SK-N-SH (cell line): Measurements from ENCODE around the gene SEMA3G. TPM values are rescaled to one million over a fixed set of nuclear protein-coding genes. Genes with fewer than 3 reads are reported as not detected.
A peak's percentile ranks its signal among the peaks of the same experiment; 100 is the strongest.

Source experiments
- EP300 ChIP-seq, 2 experiments: IDR thresholded peaks; 2 replicates each; pipeline versions ENCODE4 v1.4.0 to v1.6.1; 2012; ENCODE audit warnings: borderline replicate concordance in 1 of 2, low read depth in 1 of 2, low read length in 1 of 2
- FOXJ3 ChIP-seq: sonication (generic); formaldehyde crosslinking; IDR thresholded peaks from 2 replicates; pipeline ENCODE4 v1.5.1; 2020; ENCODE audit warnings: mild to moderate bottlenecking, missing genetic modification reagents
- FOXM1 ChIP-seq: IDR thresholded peaks from 2 replicates; pipeline ENCODE4 v1.4.0; 2012; ENCODE audit warnings: low read depth, mild to moderate bottlenecking
- JUND ChIP-seq: IDR thresholded peaks from 2 replicates; pipeline ENCODE4 v1.4.0; 2012
- MAX ChIP-seq: IDR thresholded peaks from 2 replicates; pipeline ENCODE4 v1.4.0; 2012; ENCODE audit warnings: low read depth
- POLR2AphosphoS5 ChIP-seq: IDR thresholded peaks from 2 replicates; pipeline ENCODE4 v1.6.1; 2012; ENCODE audit warnings: low read depth, low read length
- REST ChIP-seq: IDR thresholded peaks from 2 replicates; pipeline ENCODE4 v1.6.1; 2012; ENCODE audit warnings: mild to moderate bottlenecking, low read depth, low read length, moderate library complexity
- RFX5 ChIP-seq: IDR thresholded peaks from 2 replicates; pipeline ENCODE4 v1.6.1; 2012; ENCODE audit warnings: mild to moderate bottlenecking, improper control_type of control experiment, low read length
- TAF1 ChIP-seq: IDR thresholded peaks from 2 replicates; pipeline ENCODE4 v1.6.1; 2012; ENCODE audit warnings: low read depth, mild to moderate bottlenecking, low read length, moderate library complexity, borderline replicate concordance
- USF1 ChIP-seq: IDR thresholded peaks from 2 replicates; pipeline ENCODE4 v1.4.0; 2012; ENCODE audit warnings: low read depth, borderline replicate concordance
- USF2 ChIP-seq: fragments of 150-350 bp; IDR thresholded peaks from 2 replicates; pipeline ENCODE4 v1.6.1; 2017; ENCODE audit warnings: antibody characterized with exemption, low read length, low read depth, borderline replicate concordance
- polyA plus RNA-seq, 3 experiments: library from polyadenylated mRNA; depleted of rRNA; stranded (reverse); fragments of >200 nt; gene quantifications; 2 replicates each; pipeline ENCODE4 v1.2.3, GENCODE V29; 2012
- TF ChIP-seq, protein P1 (sequence below): IDR thresholded peaks from 2 replicates; pipeline ENCODE4 v1.4.0; 2012; ENCODE audit warnings: low read depth, borderline replicate concordance

SEMA3G gene
- polyA plus RNA-seq, 1 of the 3 experiments (the other 2 are of a cell fraction), result 0.13 TPM

DNA sequence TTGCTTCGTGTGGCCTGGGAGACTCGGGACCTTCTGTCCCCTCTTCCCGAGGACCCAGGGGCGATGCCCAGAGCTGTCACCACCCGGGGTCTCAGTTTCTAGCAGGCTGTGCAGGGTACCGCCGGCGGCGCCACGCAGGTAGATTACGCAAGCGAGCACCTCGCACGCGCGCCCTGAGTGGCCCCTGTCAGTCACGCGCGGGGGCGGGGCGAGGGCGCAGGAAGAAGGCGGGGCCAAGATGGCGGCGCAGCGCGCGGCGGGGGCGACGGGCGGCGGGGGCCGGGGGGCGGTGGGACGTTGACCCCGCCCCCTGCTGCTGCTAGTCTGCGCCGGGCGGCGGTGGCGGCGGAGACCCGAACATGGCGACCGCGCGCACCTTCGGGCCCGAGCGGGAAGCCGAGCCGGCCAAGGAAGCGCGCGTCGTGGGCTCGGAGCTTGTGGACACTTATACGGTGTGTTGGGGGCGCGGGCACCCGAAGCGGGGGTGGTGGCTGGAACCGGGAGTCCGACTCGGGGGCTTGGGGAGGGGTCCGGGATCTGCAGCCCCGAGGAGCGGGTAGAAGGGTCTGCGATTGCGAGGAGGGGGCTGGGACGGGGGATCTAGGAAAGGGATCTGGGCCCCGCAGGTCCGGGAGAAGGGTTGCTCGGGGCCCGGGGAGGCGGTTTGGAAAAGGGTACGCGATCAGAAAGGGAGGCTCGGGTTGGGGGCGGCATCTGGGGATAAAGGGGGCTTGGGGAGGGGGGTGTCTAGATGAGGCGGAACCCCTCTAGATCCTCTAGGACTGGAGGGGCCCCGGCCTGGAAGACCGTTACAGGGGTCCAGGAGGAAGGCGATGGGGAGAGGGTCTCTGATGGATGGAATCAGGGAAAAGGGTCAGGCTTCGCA is 10.6 kb upstream of the SEMA3G start, which contains the start of gene NISCH (continued):
- TF ChIP-seq TAF1 (peak; percentile 83), MAX (peak; percentile 58), POLR2AphosphoS5 (peak; percentile 67), FOXM1 (no peak), REST (0 out of 2 replicates have a peak, but pooled peaks have one; percentile 27), EP300 (IDR thresholded peaks at IDR 0.05; ENCODE audit: borderline replicate concordance in 1 of 2, low read depth in 1 of 2, low read length in 1 of 2) (no peak), RFX5 (no peak), USF2 (no peak; the same call in 1 of the 2 replicates), JUND (no peak), FOXJ3 (no peak), USF1 (peak; percentile 79)
- TF ChIP-seq, protein P1, sequence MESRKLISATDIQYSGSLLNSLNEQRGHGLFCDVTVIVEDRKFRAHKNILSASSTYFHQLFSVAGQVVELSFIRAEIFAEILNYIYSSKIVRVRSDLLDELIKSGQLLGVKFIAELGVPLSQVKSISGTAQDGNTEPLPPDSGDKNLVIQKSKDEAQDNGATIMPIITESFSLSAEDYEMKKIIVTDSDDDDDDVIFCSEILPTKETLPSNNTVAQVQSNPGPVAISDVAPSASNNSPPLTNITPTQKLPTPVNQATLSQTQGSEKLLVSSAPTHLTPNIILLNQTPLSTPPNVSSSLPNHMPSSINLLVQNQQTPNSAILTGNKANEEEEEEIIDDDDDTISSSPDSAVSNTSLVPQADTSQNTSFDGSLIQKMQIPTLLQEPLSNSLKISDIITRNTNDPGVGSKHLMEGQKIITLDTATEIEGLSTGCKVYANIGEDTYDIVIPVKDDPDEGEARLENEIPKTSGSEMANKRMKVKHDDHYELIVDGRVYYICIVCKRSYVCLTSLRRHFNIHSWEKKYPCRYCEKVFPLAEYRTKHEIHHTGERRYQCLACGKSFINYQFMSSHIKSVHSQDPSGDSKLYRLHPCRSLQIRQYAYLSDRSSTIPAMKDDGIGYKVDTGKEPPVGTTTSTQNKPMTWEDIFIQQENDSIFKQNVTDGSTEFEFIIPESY, result no peak
